Mucosa of rectum (tissue), 2 donors: ENCODE results near the gene GABRA1.

Experiments
- H3K27ac ChIP-seq, 2 donors: one replicate each; pipeline ENCODE4 v1.7.0; 2013; ENCODE audit warnings: inconsistent platforms in 2 of 2, low read depth in 2 of 2, low read length in 2 of 2
- H3K27me3 ChIP-seq, 2 donors: one replicate each; pipeline ENCODE4 v1.7.0; 2013; ENCODE audit warnings: low read length in 2 of 2; ENCODE audit not compliant: control insufficient read depth in 2 of 2, insufficient read depth in 2 of 2
- H3K36me3 ChIP-seq, 2 donors: one replicate each; pipeline ENCODE4 v1.7.0; 2013; ENCODE audit warnings: low read length in 2 of 2; ENCODE audit not compliant: control insufficient read depth in 2 of 2, insufficient read depth in 2 of 2
- H3K4me1 ChIP-seq, 2 donors: one replicate each; pipeline ENCODE4 v1.7.0; 2013; ENCODE audit warnings: low read length in 2 of 2, mild to moderate bottlenecking in 1 of 2; ENCODE audit not compliant: control insufficient read depth in 2 of 2, insufficient read depth in 2 of 2
- H3K4me3 ChIP-seq, 2 donors: one replicate each; pipeline ENCODE4 v1.7.0; 2013; ENCODE audit warnings: low read length in 2 of 2
- H3K9ac ChIP-seq, 2 donors: one replicate each; pipeline ENCODE4 v1.7.0; 2013; ENCODE audit warnings: low read length in 2 of 2, low read depth in 1 of 2, mild to moderate bottlenecking in 1 of 2
- H3K9me3 ChIP-seq, 2 donors: one replicate each; pipeline ENCODE4 v1.7.0; 2013; ENCODE audit warnings: low read length in 2 of 2; ENCODE audit not compliant: control insufficient read depth in 2 of 2
- donor health status: healthy.
- donor health status: Normal muscosa, but diverticular disease.

The GABRA1 gene

GRCh38 chr5:161847941-161848391 lies at the start of gene GABRA1:
Gene GABRA1 (plus strand): TSS chr5:161848120. CDS start chr5:161850811, 2,691 bp downstream.
- Histone ChIP-seq H3K27ac (no peak within 1 kb of the TSS), H3K9me3 (no peaks in the 10 kb centered on the region), H3K4me3 (no peak within 1 kb of the TSS), H3K27me3 (peaks cover 0 to 14% of the 10 kb centered on the region in 2 donors), H3K9ac (no peak within 1 kb of the TSS), H3K4me1 (no peaks in the 10 kb centered on the region), H3K36me3 (no peaks in the 10 kb centered on the region)

GRCh38 chr5:161799316-161799715 lies 48.6 kb upstream of the GABRA1 start:
- no peak overlapping the region for H3K4me3 ChIP-seq
- H3K27me3 ChIP-seq = no peaks in the 10 kb centered on the region
- no peaks in the 10 kb centered on the region for H3K36me3 ChIP-seq
- H3K9ac ChIP-seq = no peak overlapping the region
- H3K9me3 ChIP-seq = no peaks in the 10 kb centered on the region
- H3K27ac ChIP-seq = no peak overlapping the region
- no peaks in the 10 kb centered on the region for H3K4me1 ChIP-seq

GRCh38 chr5:161804263-161804662 lies 43.7 kb upstream of the GABRA1 start:
- Histone ChIP-seq H3K27ac (no peak overlapping the region), H3K9ac (no peak overlapping the region), H3K9me3 (no peaks in the 10 kb centered on the region), H3K36me3 (no peaks in the 10 kb centered on the region), H3K4me3 (no peak overlapping the region), H3K27me3 (no peaks in the 10 kb centered on the region), H3K4me1 (no peaks in the 10 kb centered on the region)

- no peak overlapping the region for H3K4me3 ChIP-seq
- H3K36me3 ChIP-seq = no peaks in the 10 kb centered on the region
- H3K9ac ChIP-seq = no peak overlapping the region
- no peaks in the 10 kb centered on the region for H3K4me1 ChIP-seq
- peaks cover 0 to 14% of the 10 kb centered on the region in 2 donors for H3K27me3 ChIP-seq
- H3K27ac ChIP-seq = no peak overlapping the region
- H3K9me3 ChIP-seq = no peaks in the 10 kb centered on the region
These were observed 1.2 kb upstream of the GABRA1 start for GRCh38 chr5:161846746-161847145.

- H3K27ac ChIP-seq = no peak overlapping the region
- H3K9ac ChIP-seq = no peak overlapping the region
- H3K9me3 ChIP-seq = no peaks in the 10 kb centered on the region
- no peaks in the 10 kb centered on the region for H3K36me3 ChIP-seq
- H3K4me1 ChIP-seq = no peaks in the 10 kb centered on the region
- H3K4me3 ChIP-seq = no peak overlapping the region
- peaks cover 0 to 14% of the 10 kb centered on the region in 2 donors for H3K27me3 ChIP-seq
These were observed 473 bp upstream of the GABRA1 start for GRCh38 chr5:161847447-161847846.

- Histone ChIP-seq H3K27ac (no peak overlapping the region), H3K27me3 (peaks cover 0 to 14% of the 10 kb centered on the region in 2 donors), H3K9me3 (no peaks in the 10 kb centered on the region), H3K4me3 (no peak overlapping the region), H3K9ac (no peak overlapping the region), H3K36me3 (no peaks in the 10 kb centered on the region), H3K4me1 (no peaks in the 10 kb centered on the region)
These were observed 2.6 kb downstream of the GABRA1 start for GRCh38 chr5:161850491-161850890.

- no peak overlapping the region for H3K9ac ChIP-seq
These were observed 3.9 kb downstream of the GABRA1 start for GRCh38 chr5:161851691-161852299.

GRCh38 chr5:161857358-161857757 lies 9.4 kb downstream of the GABRA1 start:
- no peaks in the 10 kb centered on the region for H3K9me3 ChIP-seq
- H3K9ac ChIP-seq = no peak overlapping the region
- H3K4me3 ChIP-seq = no peak overlapping the region
- H3K27me3 ChIP-seq = no peaks in the 10 kb centered on the region
- no peaks in the 10 kb centered on the region for H3K4me1 ChIP-seq
- no peak overlapping the region for H3K27ac ChIP-seq
- H3K36me3 ChIP-seq = no peaks in the 10 kb centered on the region

More at GRCh38 chr5:161851691-161852299, 3.9 kb downstream of the GABRA1 start:
- Histone ChIP-seq H3K9me3 (no peaks in the 10 kb centered on the region), H3K4me3 (no peak overlapping the region), H3K36me3 (no peaks in the 10 kb centered on the region), H3K27me3 (peaks cover 0 to 13% of the 10 kb centered on the region in 2 donors), H3K27ac (no peak overlapping the region), H3K4me1 (no peaks in the 10 kb centered on the region)

- Histone ChIP-seq H3K27me3 (no peaks in the 10 kb centered on the region), H3K36me3 (no peaks in the 10 kb centered on the region), H3K9ac (no peak overlapping the region), H3K27ac (no peak overlapping the region), H3K9me3 (no peaks in the 10 kb centered on the region), H3K4me3 (no peak overlapping the region), H3K4me1 (no peaks in the 10 kb centered on the region)
These were observed 15.3 kb downstream of the GABRA1 start for GRCh38 chr5:161863259-161863658.

- Histone ChIP-seq H3K27ac (no peak overlapping the region), H3K27me3 (no peaks in the 10 kb centered on the region), H3K9me3 (no peaks in the 10 kb centered on the region)
These were observed 15.9 kb downstream of the GABRA1 start for GRCh38 chr5:161863811-161864210.

More at GRCh38 chr5:161863811-161864210, 15.9 kb downstream of the GABRA1 start:
- H3K4me1 ChIP-seq = no peaks in the 10 kb centered on the region
- no peak overlapping the region for H3K9ac ChIP-seq
- no peaks in the 10 kb centered on the region for H3K36me3 ChIP-seq
- H3K4me3 ChIP-seq = no peak overlapping the region
